ENCODE results near the gene PIANP.
"Not testable (repeated sequence)": the region's sequence is repeated elsewhere in the genome, so short reads cannot be mapped to it uniquely, and the experiment has no call there.

- not testable (repeated sequence) for TF ChIP-seq CTCF (conservative IDR thresholded peaks at IDR 0.05); EZH2 (IDR thresholded peaks at IDR 0.05; ENCODE audit: low read depth)
These were observed 7.7 kb upstream of the PIANP start for GRCh38 chr12:6708351-6708750.
